ENCODE data around the gene FAM120C. TPM values are rescaled to one million over a fixed set of nuclear protein-coding genes. Genes with fewer than 3 reads are reported as not detected.

FAM120C gene, protein sequence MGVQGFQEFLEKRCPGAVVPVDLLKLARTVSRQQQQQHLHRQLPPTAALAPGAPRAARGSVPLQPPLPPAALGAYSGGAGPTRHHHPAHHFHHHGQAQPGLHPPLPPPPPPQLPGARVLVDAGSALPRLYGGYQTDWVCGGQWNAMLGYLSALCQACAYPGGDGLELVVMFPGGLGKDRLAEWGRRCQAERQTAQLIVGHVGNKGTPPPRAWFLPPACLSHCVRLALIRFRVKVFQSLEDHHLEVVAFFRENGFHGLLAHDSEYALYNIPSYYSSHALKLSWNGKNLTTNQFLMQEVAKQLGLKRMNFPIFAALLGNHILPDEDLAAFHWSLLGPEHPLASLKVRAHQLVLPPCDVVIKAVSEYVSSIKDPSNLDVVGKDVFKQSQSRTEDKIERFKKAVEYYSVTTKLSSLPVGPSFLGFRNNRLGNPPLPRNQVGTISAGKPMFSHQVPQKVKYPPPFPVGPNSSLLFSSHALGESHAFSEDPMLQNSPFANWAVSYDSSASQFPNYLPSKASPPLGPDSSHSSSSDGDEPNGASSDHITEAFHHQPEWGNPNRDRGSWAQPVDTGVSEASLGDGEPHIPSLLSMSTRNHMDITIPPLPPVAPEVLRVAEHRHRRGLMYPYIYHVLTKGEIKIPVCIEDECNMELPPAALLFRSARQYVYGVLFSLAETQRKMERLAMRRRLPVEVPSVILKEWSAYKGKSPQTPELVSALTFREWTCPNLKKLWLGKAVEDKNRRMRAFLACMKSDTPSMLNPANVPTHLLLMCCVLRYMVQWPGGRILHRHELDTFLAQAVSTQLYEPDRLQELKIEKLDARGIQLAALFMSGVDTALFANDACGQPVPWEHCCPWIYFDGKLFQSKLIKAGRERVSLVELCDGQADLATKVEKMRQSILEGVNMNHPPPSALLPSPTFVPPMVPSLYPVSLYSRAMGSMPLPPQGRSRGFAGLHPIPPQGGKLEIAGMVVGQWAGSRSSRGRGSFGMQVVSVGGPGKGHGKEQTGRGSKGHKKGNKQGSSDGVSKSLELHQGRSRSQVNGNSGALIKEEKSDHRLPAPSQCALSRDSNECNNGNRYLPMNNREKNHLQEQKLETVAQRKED
- 11.1 and 16.6 TPM in 2 replicates for total RNA-seq (2014; rRNA removed; shearing (Covaris generic); ENCODE audit: low replicate concordance)

DNA sequence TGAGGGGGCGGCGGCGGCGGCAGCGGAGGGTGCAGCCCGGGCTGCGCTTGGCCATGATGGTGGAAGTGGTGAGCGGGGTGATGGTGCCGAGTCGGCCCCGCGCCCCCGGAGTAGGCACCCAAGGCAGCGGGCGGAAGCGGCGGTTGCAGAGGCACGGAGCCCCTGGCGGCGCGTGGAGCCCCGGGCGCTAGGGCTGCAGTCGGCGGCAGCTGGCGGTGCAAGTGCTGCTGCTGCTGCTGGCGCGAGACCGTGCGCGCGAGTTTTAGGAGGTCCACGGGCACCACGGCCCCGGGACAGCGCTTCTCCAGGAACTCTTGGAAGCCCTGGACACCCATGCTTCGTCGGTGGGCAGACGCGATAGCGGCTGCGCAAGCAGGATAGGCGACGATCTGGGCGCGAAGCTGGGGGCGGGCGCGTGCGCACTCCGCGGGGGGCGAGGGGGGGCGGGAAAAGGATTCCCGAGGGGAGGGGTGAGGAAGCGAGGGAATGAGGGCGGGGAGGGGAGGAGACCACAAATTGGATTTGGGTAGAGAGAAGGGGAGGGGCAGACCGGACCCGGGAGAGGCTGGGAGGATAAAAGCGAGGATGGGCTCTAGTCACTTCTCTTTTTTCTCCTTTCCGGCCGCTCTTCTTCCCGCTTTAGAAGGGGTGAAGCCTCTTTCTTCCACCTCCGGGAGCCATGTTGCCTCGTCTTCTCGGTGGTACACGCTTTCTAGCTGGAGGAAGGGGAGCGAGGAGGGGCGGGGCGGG lies at the start of gene FAM120C:
TSS of gene FAM120C (minus strand) at position 391 of the 750 bp plus-strand sequence. CDS start at position 335, 56 bp downstream.
- H3K79me2 ChIP-seq (ENCODE audit: low read length), result peaks cover 49% of the 10 kb centered on the region
- H3K4me3 ChIP-seq (ENCODE audit: low read length), result peak within 1 kb of the TSS; percentile 74

DNA sequence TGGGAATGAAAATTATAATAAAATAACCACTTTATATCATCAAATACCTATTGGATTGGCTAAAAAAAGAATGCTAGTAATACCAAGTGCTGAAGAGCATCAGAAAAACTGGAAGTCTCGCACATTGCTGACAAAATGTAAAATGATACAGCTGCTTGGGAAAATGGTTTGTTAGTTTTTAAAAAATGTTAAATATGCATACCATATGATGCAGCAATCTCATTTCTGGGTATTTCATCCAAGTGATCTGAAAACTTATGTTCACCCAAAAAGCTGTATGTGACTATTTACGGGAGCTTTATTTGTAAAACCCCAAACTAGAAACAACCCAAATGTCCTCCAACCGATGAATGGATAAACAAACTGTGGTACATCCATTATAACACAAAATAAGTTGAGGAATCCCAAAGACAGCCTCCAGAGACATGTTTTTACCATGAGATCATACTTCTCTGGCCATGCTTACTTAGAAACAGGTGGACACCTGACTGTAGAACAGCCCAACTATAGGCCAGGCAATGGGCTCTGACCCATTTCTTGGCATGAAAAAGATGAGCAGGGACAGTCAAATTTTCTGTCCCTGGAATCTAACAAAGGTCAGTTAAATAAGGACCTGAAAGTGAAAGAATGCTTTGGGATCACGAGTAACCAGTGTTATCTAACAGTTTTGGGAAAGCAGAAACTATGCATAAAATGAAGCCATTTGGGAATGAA lies 47.5 kb upstream of the FAM120C start:
- Histone ChIP-seq H3K79me2 (ENCODE audit: low read length) (no peaks in the 10 kb centered on the region), H3K27me3 (ENCODE audit: low read length) (no peaks in the 10 kb centered on the region), H3K36me3 (ENCODE audit: insufficient read depth, low read length) (no peaks in the 10 kb centered on the region), H2AFZ (ENCODE audit: low read length) (no peak overlapping the region), H3K9me3 (ENCODE audit: low read length) (no peaks in the 10 kb centered on the region), H4K20me1 (ENCODE audit: insufficient read depth, low read depth, low read length) (no peaks in the 10 kb centered on the region), H3K4me3 (ENCODE audit: low read length) (no peak overlapping the region), H3K4me2 (ENCODE audit: low read depth, low read length, poor library complexity, severe bottlenecking) (no peak overlapping the region), H3K4me1 (ENCODE audit: low read length) (no peaks in the 10 kb centered on the region), H3K9me2 (replicated peaks; ENCODE audit: insufficient read depth, low read length) (no peaks in the 10 kb centered on the region), H3K9ac (ENCODE audit: low read length) (no peak overlapping the region), H3K27ac (ENCODE audit: low read length) (no peak overlapping the region)
- no peak for DNase-seq

More for the DNA sequence above, at the start of gene FAM120C:
- Histone ChIP-seq H3K9me3 (ENCODE audit: low read length) (no peaks in the 10 kb centered on the region), H3K9ac (ENCODE audit: low read length) (peak within 1 kb of the TSS; percentile 95), H3K36me3 (ENCODE audit: insufficient read depth, low read length) (peaks cover 6% of the 10 kb centered on the region; the same call in 1 of the 2 replicates), H2AFZ (ENCODE audit: low read length) (no peak within 1 kb of the TSS), H4K20me1 (ENCODE audit: insufficient read depth, low read depth, low read length) (no peaks in the 10 kb centered on the region), H3K27me3 (ENCODE audit: low read length) (no peaks in the 10 kb centered on the region), H3K4me2 (ENCODE audit: low read depth, low read length, poor library complexity, severe bottlenecking) (peak within 1 kb of the TSS; percentile 92), H3K27ac (ENCODE audit: low read length) (peak within 1 kb of the TSS; percentile 75), H3K9me2 (replicated peaks; ENCODE audit: insufficient read depth, low read length) (no peaks in the 10 kb centered on the region), H3K4me1 (ENCODE audit: low read length) (peaks cover 33% of the 10 kb centered on the region)
- DNase-seq, result peak; percentile 89

DNA sequence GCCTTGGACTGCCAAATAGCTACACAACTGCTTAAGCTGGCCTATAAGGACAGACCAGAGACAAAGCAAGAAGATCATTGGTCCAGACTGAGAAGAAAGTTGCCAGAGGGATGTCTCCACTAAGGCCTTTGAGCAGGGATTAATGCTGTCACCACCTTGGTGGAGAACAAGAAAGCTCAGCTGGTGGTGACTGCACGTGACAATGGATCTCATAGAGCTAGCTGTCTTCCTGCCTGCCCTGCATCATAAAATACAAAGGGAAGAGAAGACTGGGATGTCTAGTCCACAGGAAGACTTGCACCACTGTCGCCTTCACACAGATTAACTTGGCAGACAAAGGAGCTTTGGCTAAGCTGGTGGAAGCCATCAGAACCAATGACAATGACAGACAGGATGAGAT lies 40.5 kb upstream of the FAM120C start:
- no peak overlapping the region for H3K9ac ChIP-seq (ENCODE audit: low read length)
- no peak overlapping the region for H2AFZ ChIP-seq (ENCODE audit: low read length)
- H3K36me3 ChIP-seq (ENCODE audit: insufficient read depth, low read length), result no peaks in the 10 kb centered on the region
- H3K27me3 ChIP-seq (ENCODE audit: low read length), result no peaks in the 10 kb centered on the region
- H3K4me3 ChIP-seq (ENCODE audit: low read length), result no peak overlapping the region
- H3K9me2 ChIP-seq (replicated peaks; ENCODE audit: insufficient read depth, low read length), result no peaks in the 10 kb centered on the region
- H3K9me3 ChIP-seq (ENCODE audit: low read length), result no peaks in the 10 kb centered on the region
- H3K79me2 ChIP-seq (ENCODE audit: low read length), result no peaks in the 10 kb centered on the region
- no peak overlapping the region for H3K4me2 ChIP-seq (ENCODE audit: low read depth, low read length, poor library complexity, severe bottlenecking)
- H3K27ac ChIP-seq (ENCODE audit: low read length), result no peak overlapping the region
- H4K20me1 ChIP-seq (ENCODE audit: insufficient read depth, low read depth, low read length), result no peaks in the 10 kb centered on the region
- no peak for DNase-seq
- H3K4me1 ChIP-seq (ENCODE audit: low read length), result no peaks in the 10 kb centered on the region

DNA sequence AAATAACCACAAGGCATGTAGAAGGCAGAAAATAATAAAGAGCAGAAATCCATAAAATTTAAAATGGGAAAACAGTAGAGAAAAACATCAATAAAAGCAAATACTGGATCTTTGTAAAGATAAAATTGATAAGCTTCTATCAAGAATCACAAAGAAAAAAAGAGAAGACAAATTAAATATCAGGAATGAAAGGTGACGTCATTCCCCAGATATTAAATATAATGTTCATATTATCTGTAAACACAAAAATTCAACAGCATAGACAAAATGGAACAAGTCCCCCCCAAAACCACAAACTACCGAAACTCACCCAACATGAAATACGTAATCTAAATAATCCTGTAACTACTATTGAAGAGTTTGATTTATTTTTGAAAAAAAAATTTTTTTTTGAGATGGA lies 30.5 kb upstream of the FAM120C start:
- no peaks in the 10 kb centered on the region for H3K9me3 ChIP-seq (ENCODE audit: low read length)
- no peak overlapping the region for H3K27ac ChIP-seq (ENCODE audit: low read length)
- H3K4me3 ChIP-seq (ENCODE audit: low read length), result no peak overlapping the region
- H3K79me2 ChIP-seq (ENCODE audit: low read length), result no peaks in the 10 kb centered on the region
- no peak overlapping the region for H2AFZ ChIP-seq (ENCODE audit: low read length)
- no peak overlapping the region for H3K4me2 ChIP-seq (ENCODE audit: low read depth, low read length, poor library complexity, severe bottlenecking)
- H4K20me1 ChIP-seq (ENCODE audit: insufficient read depth, low read depth, low read length), result no peaks in the 10 kb centered on the region
- no peaks in the 10 kb centered on the region for H3K9me2 ChIP-seq (replicated peaks; ENCODE audit: insufficient read depth, low read length)
- H3K4me1 ChIP-seq (ENCODE audit: low read length), result no peaks in the 10 kb centered on the region
- H3K36me3 ChIP-seq (ENCODE audit: insufficient read depth, low read length), result no peaks in the 10 kb centered on the region
- DNase-seq, result no peak
- no peak overlapping the region for H3K9ac ChIP-seq (ENCODE audit: low read length)
- H3K27me3 ChIP-seq (ENCODE audit: low read length), result no peaks in the 10 kb centered on the region

DNA sequence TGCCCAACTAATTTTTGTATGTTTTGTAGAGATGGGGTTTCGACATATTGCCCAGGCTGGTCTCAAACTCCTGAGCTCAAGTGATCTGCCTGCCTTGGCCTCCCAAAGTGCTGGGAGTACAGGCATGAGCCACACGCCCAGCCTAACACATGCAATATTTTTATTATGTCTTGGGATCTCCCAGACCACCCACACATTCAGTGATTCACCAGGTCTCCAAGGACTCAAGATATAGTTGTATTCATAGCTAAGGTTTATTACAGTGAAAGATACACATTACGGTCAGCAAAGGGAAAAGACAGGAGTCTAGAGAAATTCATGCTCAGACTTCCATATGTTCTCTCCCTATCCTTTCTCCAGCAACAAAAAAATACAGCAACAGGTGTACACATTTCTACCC lies 25.5 kb upstream of the FAM120C start:
- no peak for DNase-seq
- Histone ChIP-seq H3K36me3 (ENCODE audit: insufficient read depth, low read length) (no peaks in the 10 kb centered on the region), H3K4me2 (ENCODE audit: low read depth, low read length, poor library complexity, severe bottlenecking) (no peak overlapping the region), H4K20me1 (ENCODE audit: insufficient read depth, low read depth, low read length) (no peaks in the 10 kb centered on the region), H3K27ac (ENCODE audit: low read length) (no peak overlapping the region), H3K4me3 (ENCODE audit: low read length) (no peak overlapping the region), H3K4me1 (ENCODE audit: low read length) (no peaks in the 10 kb centered on the region), H3K9ac (ENCODE audit: low read length) (no peak overlapping the region), H3K27me3 (ENCODE audit: low read length) (no peaks in the 10 kb centered on the region), H3K79me2 (ENCODE audit: low read length) (no peaks in the 10 kb centered on the region), H3K9me2 (replicated peaks; ENCODE audit: insufficient read depth, low read length) (no peaks in the 10 kb centered on the region), H3K9me3 (ENCODE audit: low read length) (no peaks in the 10 kb centered on the region), H2AFZ (ENCODE audit: low read length) (no peak overlapping the region)

DNA sequence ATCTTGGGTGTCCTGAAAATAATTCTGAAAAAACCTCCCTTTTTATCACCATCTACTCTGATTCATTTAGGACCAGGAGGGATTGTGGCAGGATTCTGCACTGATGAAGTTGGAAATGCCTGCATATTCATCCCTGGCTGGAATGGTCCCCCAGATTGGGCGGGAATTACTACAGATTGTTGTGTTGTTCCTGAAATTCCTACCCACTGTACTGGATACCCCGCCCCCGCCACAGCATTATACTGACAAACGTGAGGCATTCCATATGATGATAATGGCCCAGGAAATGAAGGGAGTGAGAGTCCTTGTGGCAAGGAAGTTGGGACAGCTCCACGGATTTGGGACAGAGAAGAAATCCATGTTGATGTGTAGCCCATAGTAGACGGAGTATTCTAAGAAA lies 15.2 kb upstream of the FAM120C start:
- Histone ChIP-seq H3K4me3 (ENCODE audit: low read length) (no peak overlapping the region), H3K4me1 (ENCODE audit: low read length) (peaks cover 3% of the 10 kb centered on the region), H3K27ac (ENCODE audit: low read length) (no peak overlapping the region), H3K9me2 (replicated peaks; ENCODE audit: insufficient read depth, low read length) (no peaks in the 10 kb centered on the region), H3K79me2 (ENCODE audit: low read length) (no peaks in the 10 kb centered on the region), H4K20me1 (ENCODE audit: insufficient read depth, low read depth, low read length) (no peaks in the 10 kb centered on the region), H3K9ac (ENCODE audit: low read length) (no peak overlapping the region), H3K9me3 (ENCODE audit: low read length) (no peaks in the 10 kb centered on the region), H3K27me3 (ENCODE audit: low read length) (no peaks in the 10 kb centered on the region), H3K36me3 (ENCODE audit: insufficient read depth, low read length) (no peaks in the 10 kb centered on the region), H2AFZ (ENCODE audit: low read length) (no peak overlapping the region), H3K4me2 (ENCODE audit: low read depth, low read length, poor library complexity, severe bottlenecking) (no peak overlapping the region)
- no peak for DNase-seq

DNA sequence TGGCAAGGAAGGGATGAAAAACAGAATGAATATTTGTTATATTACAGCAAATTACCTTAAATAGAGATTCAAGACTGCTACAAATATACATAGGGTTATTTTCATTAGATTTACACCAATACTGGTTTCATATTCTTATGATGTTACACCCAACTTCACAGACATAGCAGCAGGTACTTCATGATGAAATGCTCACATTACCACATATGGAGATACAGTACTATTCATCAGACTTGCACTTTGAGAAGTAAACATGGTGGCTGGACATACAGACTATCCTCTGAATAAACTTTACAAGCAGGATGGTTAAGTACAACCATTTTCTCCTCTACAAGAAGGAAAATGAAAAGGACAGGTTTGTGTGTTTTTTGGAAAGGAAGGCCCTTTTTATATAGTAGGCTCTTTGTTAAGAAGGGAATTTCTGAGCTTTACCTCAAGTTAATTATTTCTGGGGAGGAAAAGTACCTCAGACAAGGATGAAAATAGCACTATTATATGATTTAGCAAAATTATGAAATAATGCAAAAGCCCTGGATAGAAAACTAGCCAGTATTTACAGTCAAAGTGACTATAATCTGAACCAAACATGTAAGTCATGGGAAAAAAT lies 12.0 kb upstream of the FAM120C start:
- Histone ChIP-seq H3K9me3 (ENCODE audit: low read length) (no peaks in the 10 kb centered on the region), H3K27me3 (ENCODE audit: low read length) (no peaks in the 10 kb centered on the region), H3K9me2 (replicated peaks; ENCODE audit: insufficient read depth, low read length) (no peaks in the 10 kb centered on the region), H3K4me1 (ENCODE audit: low read length) (peaks cover 29% of the 10 kb centered on the region), H3K9ac (ENCODE audit: low read length) (no peak overlapping the region), H3K4me3 (ENCODE audit: low read length) (no peak overlapping the region), H3K79me2 (ENCODE audit: low read length) (no peaks in the 10 kb centered on the region), H2AFZ (ENCODE audit: low read length) (no peak overlapping the region), H3K36me3 (ENCODE audit: insufficient read depth, low read length) (no peaks in the 10 kb centered on the region), H3K4me2 (ENCODE audit: low read depth, low read length, poor library complexity, severe bottlenecking) (no peak overlapping the region), H3K27ac (ENCODE audit: low read length) (no peak overlapping the region), H4K20me1 (ENCODE audit: insufficient read depth, low read depth, low read length) (no peaks in the 10 kb centered on the region)
- no peak for DNase-seq

All from Karpas-422 (cell line).